Type B pancreatic cell (in vitro differentiated cells): ENCODE results near the gene PPARA. TPM values are rescaled to one million over a fixed set of nuclear protein-coding genes. Genes with fewer than 3 reads are reported as not detected.

ENCODE experiments used
- DNase-seq: peaks from one replicate; pipeline ENCODE4 v3.0.0; 2021; ENCODE audit warnings: mixed read lengths; ENCODE audit not compliant: unreplicated experiment; ENCODE audit errors: extremely low spot score
- H3K27ac Mint-ChIP-seq: 2 replicates; pipeline ENCODE4 v1.8.0; 2021; ENCODE audit warnings: mild to moderate bottlenecking, mixed read lengths
- H3K27me3 Mint-ChIP-seq: 2 replicates; pipeline ENCODE4 v1.8.0; 2021; ENCODE audit warnings: mixed read lengths
- H3K36me3 Mint-ChIP-seq: 2 replicates; pipeline ENCODE4 v1.8.0; 2021; ENCODE audit warnings: mixed read lengths
- H3K4me1 Mint-ChIP-seq: one replicate; pipeline ENCODE4 v1.8.0; 2021; ENCODE audit warnings: mixed read lengths; ENCODE audit not compliant: unreplicated experiment
- H3K4me3 Mint-ChIP-seq: 2 replicates; pipeline ENCODE4 v1.8.0; 2021; ENCODE audit warnings: mild to moderate bottlenecking, mixed read lengths
- H3K9me3 Mint-ChIP-seq: 2 replicates; pipeline ENCODE4 v1.8.0; 2021; ENCODE audit warnings: mixed read lengths
- CTCF ChIP-seq: fragments of 200-600 bp; sonication (generic); conservative IDR thresholded peaks from 2 replicates; pipeline ENCODE4 v1.5.0; 2021; ENCODE audit warnings: antibody characterized with exemption, mild to moderate bottlenecking
- total RNA-seq: library from RNA; stranded (reverse); gene quantifications from 2 replicates; pipeline ENCODE4 v1.2.1, GENCODE V29; 2021; ENCODE audit warnings: low replicate concordance

PPARA gene
- total RNA-seq, 1 donor from 2014 or later: 22.7 TPM

DNA sequence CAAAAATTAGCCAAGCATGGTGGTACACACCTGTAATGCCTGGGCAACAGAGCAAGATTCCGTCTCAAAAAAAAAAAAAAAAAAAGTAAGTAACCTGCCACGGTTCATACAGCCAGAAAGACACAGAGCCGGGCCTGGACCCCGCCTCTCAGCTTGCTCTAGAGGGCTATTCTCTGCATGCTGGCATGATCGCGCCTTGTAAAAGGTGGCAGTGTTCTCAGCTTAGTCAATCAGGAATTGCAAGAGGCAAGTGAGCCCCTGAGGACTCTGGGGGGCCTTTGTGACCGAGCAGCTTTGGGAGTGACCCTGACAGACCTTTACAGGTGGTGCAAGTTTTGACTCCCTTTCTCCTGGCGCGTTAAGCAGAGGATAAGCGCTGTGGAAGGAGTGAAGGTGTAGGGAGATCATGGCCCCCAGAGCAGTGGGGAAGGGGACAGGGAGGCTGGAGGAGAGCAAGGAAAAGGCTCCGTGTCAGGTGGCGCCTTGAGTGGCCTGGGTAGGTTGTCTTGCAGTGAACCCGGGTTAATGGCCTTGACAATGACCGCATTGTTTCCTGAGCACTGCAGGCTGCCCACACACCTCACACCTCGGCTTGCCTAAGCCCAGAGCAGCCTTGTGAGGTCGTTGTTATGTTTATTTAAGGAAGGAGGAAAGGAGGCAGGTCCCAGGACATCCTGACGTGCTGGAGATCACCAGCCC lies 50.9 kb downstream of the PPARA start:
- Mint-ChIP-seq H3K27ac (no peak overlapping the region), H3K4me1 (no peaks in the 10 kb centered on the region), H3K36me3 (peaks cover 15% of the 10 kb centered on the region), H3K9me3 (no peaks in the 10 kb centered on the region), H3K27me3 (no peaks in the 10 kb centered on the region), H3K4me3 (no peak overlapping the region)
- no peak for DNase-seq
- TF ChIP-seq CTCF: no peak

GRCh38 chr22:46202897-46203600 lies 52.7 kb downstream of the PPARA start:
- H3K9me3 Mint-ChIP-seq: no peaks in the 10 kb centered on the region
- no peaks in the 10 kb centered on the region for H3K27me3 Mint-ChIP-seq
- no peak overlapping the region for H3K27ac Mint-ChIP-seq
- H3K4me3 Mint-ChIP-seq: no peak overlapping the region
- no peaks in the 10 kb centered on the region for H3K4me1 Mint-ChIP-seq
- TF ChIP-seq CTCF: no peak
- DNase-seq: no peak
- H3K36me3 Mint-ChIP-seq: peaks cover 15% of the 10 kb centered on the region

GRCh38 chr22:46203601-46203980 lies 53.3 kb downstream of the PPARA start:
- Mint-ChIP-seq H3K27ac (no peak overlapping the region), H3K4me3 (no peak overlapping the region), H3K4me1 (no peaks in the 10 kb centered on the region), H3K27me3 (no peaks in the 10 kb centered on the region), H3K9me3 (peaks cover 3% of the 10 kb centered on the region), H3K36me3 (peaks cover 18% of the 10 kb centered on the region)
- DNase-seq: no peak
- TF ChIP-seq CTCF: no peak

- H3K27ac Mint-ChIP-seq: no peak overlapping the region
- H3K4me1 Mint-ChIP-seq: no peaks in the 10 kb centered on the region
- no peaks in the 10 kb centered on the region for H3K27me3 Mint-ChIP-seq
- peaks cover 34% of the 10 kb centered on the region for H3K36me3 Mint-ChIP-seq
- DNase-seq: no peak
- H3K4me3 Mint-ChIP-seq: no peak overlapping the region
- H3K9me3 Mint-ChIP-seq: peaks cover 14% of the 10 kb centered on the region
- no peak for TF ChIP-seq CTCF
Measured at GRCh38 chr22:46209262-46209661, 58.9 kb downstream of the PPARA start.

GRCh38 chr22:46212195-46212594 lies 61.9 kb downstream of the PPARA start:
- Mint-ChIP-seq H3K27me3 (no peaks in the 10 kb centered on the region), H3K27ac (no peak overlapping the region), H3K9me3 (peaks cover 14% of the 10 kb centered on the region), H3K4me1 (no peaks in the 10 kb centered on the region), H3K36me3 (peaks cover 37% of the 10 kb centered on the region), H3K4me3 (no peak overlapping the region)
- TF ChIP-seq CTCF: no peak
- DNase-seq: no peak
